CD4-positive, alpha-beta memory T cell (primary cell): ENCODE data around the gene MYO1B. TPM values are rescaled to one million over a fixed set of nuclear protein-coding genes. Genes with fewer than 3 reads are reported as not detected.

Source experiments
- CTCF ChIA-PET: fragments of 350-600 bp; sonication (Branson Sonifier 250); formaldehyde crosslinking; loops from one replicate; lab custom pipeline; 2021; ENCODE audit warnings: inconsistent platforms; ENCODE audit not compliant: partially characterized antibody; lab: Charles Lee
- POLR2A ChIA-PET: fragments of 350-600 bp; sonication (Branson Sonifier 250); formaldehyde crosslinking; loops from one replicate; lab custom pipeline; 2021; ENCODE audit not compliant: partially characterized antibody; lab: Charles Lee
- DNase-seq, 5 donors: peaks; one replicate each; pipeline versions ENCODE4 v3.0.0 to v3.0.0-alpha.2; 2020 to 2022; ENCODE audit warnings: mixed read lengths in 1 of 5
- H3K27ac ChIP-seq: one replicate; pipeline ENCODE4 v1.7.0; 2013; ENCODE audit warnings: low read depth, low read length
- H3K27me3 ChIP-seq: 2 replicates; pipeline ENCODE4 v1.7.0; 2013; ENCODE audit warnings: mild to moderate bottlenecking, low read length, moderate library complexity; ENCODE audit not compliant: insufficient read depth
- H3K36me3 ChIP-seq: 2 replicates; pipeline ENCODE4 v1.7.0; 2013; ENCODE audit warnings: mild to moderate bottlenecking, low read length, moderate library complexity; ENCODE audit not compliant: insufficient read depth
- H3K4me1 ChIP-seq: 2 replicates; pipeline ENCODE4 v1.7.0; 2013; ENCODE audit warnings: mild to moderate bottlenecking, low read length, moderate library complexity; ENCODE audit not compliant: insufficient read depth
- H3K4me3 ChIP-seq, 2 donors: one replicate each; pipeline ENCODE4 v1.7.0; 2013; ENCODE audit warnings: low read length in 2 of 2, mild to moderate bottlenecking in 1 of 2
- H3K9me3 ChIP-seq, 2 donors: one replicate each; pipeline ENCODE4 v1.7.0; 2013; ENCODE audit warnings: low read length in 2 of 2, control low read depth in 1 of 2; ENCODE audit not compliant: control insufficient read depth in 1 of 2
- H3K27ac Mint-ChIP-seq, 7 donors: one replicate each; pipeline ENCODE4 v1.8.0; 2020 to 2021; ENCODE audit warnings: mixed read lengths in 7 of 7, mild to moderate bottlenecking in 6 of 7, inconsistent platforms in 3 of 7, moderate library complexity in 3 of 7
- H3K27me3 Mint-ChIP-seq, 2 donors: one replicate each; pipeline ENCODE4 v1.8.0; 2020 to 2021; ENCODE audit warnings: mixed read lengths in 2 of 2
- H3K36me3 Mint-ChIP-seq, 2 donors: one replicate each; pipeline ENCODE4 v1.8.0; 2020 to 2021; ENCODE audit warnings: mixed read lengths in 2 of 2, inconsistent platforms in 1 of 2, mild to moderate bottlenecking in 1 of 2
- H3K4me1 Mint-ChIP-seq, 4 donors: one replicate each; pipeline ENCODE4 v1.8.0; 2020 to 2021; ENCODE audit warnings: mixed read lengths in 4 of 4, mild to moderate bottlenecking in 1 of 4
- H3K4me3 Mint-ChIP-seq, 8 donors: one replicate each; pipeline ENCODE4 v1.8.0; 2020 to 2021; ENCODE audit warnings: mixed read lengths in 8 of 8, mild to moderate bottlenecking in 7 of 8, moderate library complexity in 6 of 8, inconsistent platforms in 3 of 8
- H3K9me3 Mint-ChIP-seq, 8 donors: one replicate each; pipeline ENCODE4 v1.8.0; 2020 to 2021; ENCODE audit warnings: mixed read lengths in 8 of 8, mild to moderate bottlenecking in 5 of 8, inconsistent platforms in 3 of 8, moderate library complexity in 1 of 8
- intact Hi-C: fragments of 100-400 bp; cut with micrococcal nuclease; formaldehyde crosslinking; loops from one replicate; pipeline ENCODE4 v1.15.1; 2023
- polyA plus RNA-seq, 2 donors: library from polyadenylated mRNA; unstranded; fragments of 300-500 nt; fragmentation: Illumina TruSeq; gene quantifications; one replicate each; pipeline ENCODE4 v1.2.3, GENCODE V29; 2021
- total RNA-seq, 2 experiments: library from RNA; stranded (reverse); gene quantifications; one replicate each; pipeline ENCODE4 v1.2.3, GENCODE V29; 2021

Gene MYO1B
- total and polyA plus RNA-seq, 4 experiments from 2014 or later: 0.12 to 0.38 (median 0.17) TPM

DNA sequence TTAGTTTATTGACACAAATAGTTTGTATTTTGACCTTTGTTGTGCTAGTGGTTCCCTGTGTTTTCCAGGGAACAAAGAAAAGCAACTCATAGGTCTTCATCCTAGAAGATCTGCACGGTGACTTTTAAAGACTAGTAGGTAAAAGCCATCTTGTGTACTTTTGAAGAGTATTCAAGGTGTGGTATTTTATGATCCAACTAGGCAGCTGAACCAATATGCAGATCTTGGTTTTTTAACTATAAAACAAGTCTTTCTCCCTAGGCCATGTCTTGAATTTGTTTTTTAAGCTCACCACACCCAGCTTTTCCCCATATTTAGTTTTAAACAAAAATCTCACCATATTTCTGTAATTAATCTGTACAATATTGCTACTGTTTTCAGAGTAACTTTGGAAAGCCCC is 30.0 kb upstream of the MYO1B start:
- no peak overlapping the region for H3K4me3 Mint-ChIP-seq
- Histone ChIP-seq H3K27ac (no peak overlapping the region), H3K4me1 (no peaks in the 10 kb centered on the region), H3K36me3 (no peaks in the 10 kb centered on the region), H3K9me3 (no peaks in the 10 kb centered on the region), H3K4me3 (no peak overlapping the region), H3K27me3 (no peaks in the 10 kb centered on the region)
- peaks cover 1 to 8% of the 10 kb centered on the region in 2 donors for H3K36me3 Mint-ChIP-seq
- intact Hi-C loops: no loop called here
- no peak for DNase-seq
- ChIA-PET CTCF (interaction anchor here (1.2 kb wide), 1 partner anchor 51 kb away, joined by 3 read pairs; no protein-coding TSS in a partner anchor), POLR2A (no interaction called here)
- no peak overlapping the region for H3K27ac Mint-ChIP-seq
- H3K9me3 Mint-ChIP-seq: peaks cover 0 to 28% (median 21%) of the 10 kb centered on the region in 8 donors
- H3K27me3 Mint-ChIP-seq: peaks cover 2 to 4% of the 10 kb centered on the region in 2 donors
- H3K4me1 Mint-ChIP-seq: no peaks in the 10 kb centered on the region

GRCh38 chr2:191215666-191216065 is 29.5 kb upstream of the MYO1B start:
- H3K36me3 Mint-ChIP-seq: peaks cover 1 to 8% of the 10 kb centered on the region in 2 donors
- ChIA-PET POLR2A (no interaction called here), CTCF (no interaction called here)
- H3K27ac Mint-ChIP-seq: no peak overlapping the region
- Histone ChIP-seq H3K4me1 (no peaks in the 10 kb centered on the region), H3K27me3 (no peaks in the 10 kb centered on the region), H3K36me3 (no peaks in the 10 kb centered on the region), H3K4me3 (no peak overlapping the region), H3K9me3 (no peaks in the 10 kb centered on the region), H3K27ac (no peak overlapping the region)
- peaks cover 0 to 24% (median 21%) of the 10 kb centered on the region in 8 donors for H3K9me3 Mint-ChIP-seq
- H3K27me3 Mint-ChIP-seq: peaks cover 2 to 4% of the 10 kb centered on the region in 2 donors
- no peak for DNase-seq
- no peaks in the 10 kb centered on the region for H3K4me1 Mint-ChIP-seq
- intact Hi-C loops: no loop called here
- no peak overlapping the region for H3K4me3 Mint-ChIP-seq

DNA sequence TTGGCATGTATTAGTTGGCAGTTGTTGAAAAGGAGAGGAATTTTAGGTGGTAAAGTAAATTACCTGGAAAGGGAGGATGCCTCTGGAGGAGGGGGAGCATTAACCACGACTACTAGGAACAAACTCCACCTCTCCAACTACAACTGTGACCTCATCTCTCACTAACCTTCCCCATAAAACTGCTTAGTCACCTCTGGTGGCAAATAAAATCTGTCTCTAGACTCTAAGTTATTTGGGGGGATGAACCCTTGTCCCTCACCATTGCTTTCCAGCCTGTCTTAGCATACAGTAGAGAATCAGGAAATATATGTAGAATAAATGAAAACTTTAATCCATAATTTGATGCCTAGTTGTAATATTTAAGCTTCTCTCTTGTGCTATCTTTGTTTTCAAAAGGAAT is 27.6 kb upstream of the MYO1B start:
- H3K4me1 ChIP-seq: no peaks in the 10 kb centered on the region
- Mint-ChIP-seq H3K9me3 (peaks cover 0 to 12% (median 8%) of the 10 kb centered on the region in 8 donors), H3K27me3 (peaks cover 2 to 4% of the 10 kb centered on the region in 2 donors), H3K27ac (no peak overlapping the region), H3K4me1 (no peaks in the 10 kb centered on the region), H3K36me3 (peaks cover 0 to 1% of the 10 kb centered on the region in 2 donors), H3K4me3 (no peak overlapping the region)
- CTCF ChIA-PET: interaction anchor here (0.7 to 2.4 kb wide), 6 partner anchors 9 to 644 kb away, joined by 3 to 7 read pairs (median 4); no protein-coding TSS in a partner anchor
- no peak overlapping the region for H3K4me3 ChIP-seq
- H3K9me3 ChIP-seq: no peaks in the 10 kb centered on the region
- no peaks in the 10 kb centered on the region for H3K27me3 ChIP-seq
- intact Hi-C loops: no loop called here
- H3K36me3 ChIP-seq: no peaks in the 10 kb centered on the region
- POLR2A ChIA-PET: interaction anchor here (2.0 kb wide), 1 partner anchor 11 kb away, joined by 8 read pairs; no protein-coding TSS in a partner anchor
- no peak for DNase-seq
- no peak overlapping the region for H3K27ac ChIP-seq

DNA sequence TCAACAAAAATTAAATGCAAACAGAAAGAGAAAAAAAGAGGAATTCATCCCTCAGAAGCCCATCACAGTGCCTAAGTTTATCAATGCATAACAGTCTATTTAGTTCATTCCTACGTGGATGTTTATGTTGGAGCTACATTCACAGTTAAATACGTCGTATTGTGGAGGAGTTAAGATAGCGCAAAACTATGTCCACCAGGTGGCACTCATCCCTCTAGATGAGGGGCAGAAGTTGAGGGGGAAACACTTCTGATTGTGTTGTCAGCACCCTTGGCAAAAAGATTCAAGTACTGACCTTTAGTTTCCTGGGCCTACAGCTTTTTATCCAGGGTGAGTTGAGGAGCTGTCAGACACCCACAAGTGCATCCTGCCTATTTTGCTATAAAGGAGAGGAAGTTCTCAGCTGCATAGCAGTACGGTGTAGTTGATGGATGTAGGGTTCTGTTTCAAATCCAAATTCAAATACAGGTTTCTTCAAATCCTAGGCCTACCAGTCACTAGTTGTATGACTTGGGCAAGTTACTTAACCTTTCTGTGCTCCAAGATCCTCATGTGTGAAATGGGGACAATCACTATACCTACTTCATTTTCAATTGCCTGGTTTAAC is 26.8 kb upstream of the MYO1B start:
- peak in 1 of 5 donors; percentile 13 for DNase-seq
- no peaks in the 10 kb centered on the region for H3K9me3 ChIP-seq
- Mint-ChIP-seq H3K27me3 (peaks cover 2% of the 10 kb centered on the region in 2 donors), H3K27ac (no peak overlapping the region), H3K4me3 (no peak overlapping the region), H3K4me1 (no peaks in the 10 kb centered on the region), H3K36me3 (no peaks in the 10 kb centered on the region), H3K9me3 (peaks cover 0 to 5% (median 2%) of the 10 kb centered on the region in 8 donors)
- POLR2A ChIA-PET: interaction anchor here (2.0 kb wide), 1 partner anchor 12 kb away, joined by 8 read pairs; no protein-coding TSS in a partner anchor
- no peaks in the 10 kb centered on the region for H3K27me3 ChIP-seq
- intact Hi-C loops: no loop called here
- no peaks in the 10 kb centered on the region for H3K36me3 ChIP-seq
- no peak overlapping the region for H3K27ac ChIP-seq
- no peak overlapping the region for H3K4me3 ChIP-seq
- CTCF ChIA-PET: interaction anchor here (0.7 to 2.4 kb wide), 9 partner anchors 10 to 944 kb away, joined by 3 to 7 read pairs (median 3); no protein-coding TSS in a partner anchor
- no peaks in the 10 kb centered on the region for H3K4me1 ChIP-seq

DNA sequence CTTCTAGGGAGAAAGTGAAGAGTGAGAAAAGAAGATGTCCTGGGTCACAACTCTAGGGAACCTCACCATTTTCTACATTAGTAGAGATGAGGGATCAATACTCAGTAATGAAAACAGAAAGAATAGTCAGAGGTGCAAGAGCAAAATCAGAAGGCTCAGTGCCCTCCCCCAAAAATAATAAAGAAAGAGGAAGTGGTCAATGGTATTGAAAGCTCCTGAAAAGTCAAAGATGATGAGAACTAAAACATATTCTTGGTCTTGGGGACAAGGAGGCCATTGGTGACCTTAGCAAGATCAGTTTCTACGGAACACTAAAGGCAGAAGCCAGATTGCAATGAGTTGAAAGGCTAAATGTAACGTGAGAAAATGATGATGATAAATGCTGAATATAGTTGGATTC is 24.5 kb upstream of the MYO1B start:
- H3K36me3 Mint-ChIP-seq: no peaks in the 10 kb centered on the region
- Histone ChIP-seq H3K27ac (no peak overlapping the region), H3K36me3 (no peaks in the 10 kb centered on the region), H3K4me3 (no peak overlapping the region), H3K9me3 (no peaks in the 10 kb centered on the region), H3K4me1 (no peaks in the 10 kb centered on the region), H3K27me3 (no peaks in the 10 kb centered on the region)
- POLR2A ChIA-PET: no interaction called here
- CTCF ChIA-PET: no interaction called here
- no peak for DNase-seq
- no peaks in the 10 kb centered on the region for H3K4me1 Mint-ChIP-seq
- H3K27me3 Mint-ChIP-seq: no peaks in the 10 kb centered on the region
- peaks cover 0 to 3% (median 0%) of the 10 kb centered on the region in 8 donors for H3K9me3 Mint-ChIP-seq
- intact Hi-C loops: no loop called here
- no peak overlapping the region for H3K27ac Mint-ChIP-seq
- H3K4me3 Mint-ChIP-seq: no peak overlapping the region

GRCh38 chr2:191221666-191222065 is 23.5 kb upstream of the MYO1B start:
- POLR2A ChIA-PET: no interaction called here
- no peaks in the 10 kb centered on the region for H3K4me1 Mint-ChIP-seq
- no peak overlapping the region for H3K4me3 Mint-ChIP-seq
- Histone ChIP-seq H3K27me3 (no peaks in the 10 kb centered on the region), H3K4me1 (no peaks in the 10 kb centered on the region), H3K36me3 (no peaks in the 10 kb centered on the region), H3K27ac (no peak overlapping the region), H3K9me3 (no peaks in the 10 kb centered on the region), H3K4me3 (no peak overlapping the region)
- intact Hi-C loops: no loop called here
- no peak overlapping the region for H3K27ac Mint-ChIP-seq
- DNase-seq: no peak
- CTCF ChIA-PET: no interaction called here
- peaks cover 0 to 3% (median 0%) of the 10 kb centered on the region in 8 donors for H3K9me3 Mint-ChIP-seq
- no peaks in the 10 kb centered on the region for H3K36me3 Mint-ChIP-seq
- no peaks in the 10 kb centered on the region for H3K27me3 Mint-ChIP-seq

GRCh38 chr2:191222507-191222906 is 22.7 kb upstream of the MYO1B start:
- DNase-seq: no peak
- Histone ChIP-seq H3K36me3 (no peaks in the 10 kb centered on the region), H3K9me3 (no peaks in the 10 kb centered on the region), H3K4me1 (no peaks in the 10 kb centered on the region), H3K27me3 (no peaks in the 10 kb centered on the region), H3K4me3 (no peak overlapping the region), H3K27ac (no peak overlapping the region)
- H3K36me3 Mint-ChIP-seq: no peaks in the 10 kb centered on the region
- no peak overlapping the region for H3K27ac Mint-ChIP-seq
- ChIA-PET CTCF (no interaction called here), POLR2A (no interaction called here)
- no peaks in the 10 kb centered on the region for H3K4me1 Mint-ChIP-seq
- intact Hi-C loops: no loop called here
- no peak overlapping the region for H3K4me3 Mint-ChIP-seq
- peaks cover 0 to 1% of the 10 kb centered on the region in 2 donors for H3K27me3 Mint-ChIP-seq
- peaks cover 0 to 3% (median 0%) of the 10 kb centered on the region in 8 donors for H3K9me3 Mint-ChIP-seq
